CD14-positive monocyte (primary cell): ENCODE data around the gene PLCD1. TPM values are rescaled to one million over a fixed set of nuclear protein-coding genes. Genes with fewer than 3 reads are reported as not detected.

Source experiments
- DNase-seq, 3 donors: peaks; one replicate each; pipeline ENCODE4 v3.0.0-alpha.2; 2011 to 2022
- H2AFZ ChIP-seq: 2 replicates; pipeline ENCODE4 v1.6.0; 2012; ENCODE audit warnings: mild to moderate bottlenecking, low read depth, low read length, inconsistent platforms; ENCODE audit not compliant: insufficient read depth, poor library complexity, severe bottlenecking
- H3K27ac ChIP-seq, 2 donors: 1 replicate in 1 of 2; 2 replicates in 1 of 2; pipeline ENCODE4 v1.5.1; 2012 to 2013; ENCODE audit warnings: low read length in 2 of 2, control low read depth in 1 of 2, inconsistent platforms in 1 of 2, low read depth in 1 of 2, mild to moderate bottlenecking in 1 of 2
- H3K27me3 ChIP-seq, 2 donors: one replicate each; pipeline versions ENCODE4 v1.6.0 to v1.6.1; 2011 to 2013; ENCODE audit warnings: low read length in 2 of 2; ENCODE audit not compliant: control insufficient read depth in 2 of 2, insufficient read depth in 2 of 2
- H3K36me3 ChIP-seq, 2 donors: replicated peaks in 1 of 2; 1 replicate in 1 of 2; 2 replicates in 1 of 2; pipeline versions ENCODE4 v1.5.1 to v1.6.1; 2012 to 2013; ENCODE audit warnings: low read length in 2 of 2, control low read depth in 1 of 2, inconsistent platforms in 1 of 2, mild to moderate bottlenecking in 1 of 2; ENCODE audit not compliant: insufficient read depth in 2 of 2, control insufficient read depth in 1 of 2
- H3K4me1 ChIP-seq, 2 donors: 1 replicate in 1 of 2; 2 replicates in 1 of 2; pipeline versions ENCODE4 v1.5.1 to v1.6.1; 2012 to 2013; ENCODE audit warnings: low read length in 2 of 2, control low read depth in 1 of 2, inconsistent platforms in 1 of 2, mild to moderate bottlenecking in 1 of 2, moderate library complexity in 1 of 2; ENCODE audit not compliant: insufficient read depth in 2 of 2, control insufficient read depth in 1 of 2
- H3K4me2 ChIP-seq: replicated peaks from 2 replicates; pipeline ENCODE3; 2012; ENCODE audit warnings: low read length, moderate library complexity, mild to moderate bottlenecking; ENCODE audit not compliant: poor library complexity, severe bottlenecking; ENCODE audit errors: extremely low read depth
- H3K4me3 ChIP-seq, 3 experiments: fragments of 200-600 bp in 1 of 3; sonication (generic) in 1 of 3; replicated peaks in 1 of 3; 1 replicate in 2 of 3; 2 replicates in 1 of 3; pipeline ENCODE4 v1.5.1; 2011 to 2013; ENCODE audit warnings: low read length in 3 of 3, mild to moderate bottlenecking in 3 of 3, control low read depth in 2 of 3, low read depth in 2 of 3, inconsistent platforms in 1 of 3, moderate library complexity in 1 of 3
- H3K79me2 ChIP-seq: 2 replicates; pipeline ENCODE4 v1.6.0; 2012; ENCODE audit warnings: mild to moderate bottlenecking, control low read depth, inconsistent platforms, low read length, moderate library complexity; ENCODE audit not compliant: insufficient read depth
- H3K9ac ChIP-seq: 2 replicates; pipeline ENCODE4 v1.6.0; 2017; ENCODE audit warnings: low read length, mild to moderate bottlenecking; ENCODE audit not compliant: insufficient read depth, poor library complexity, severe bottlenecking
- H3K9me3 ChIP-seq, 2 donors: replicated peaks in 1 of 2; 1 replicate in 1 of 2; 2 replicates in 1 of 2; pipeline versions ENCODE4 v1.5.1 to v1.6.1; 2012 to 2013; ENCODE audit warnings: low read length in 2 of 2, control low read depth in 1 of 2; ENCODE audit not compliant: control insufficient read depth in 1 of 2, insufficient read depth in 1 of 2
- H4K20me1 ChIP-seq: 2 replicates; pipeline ENCODE4 v1.6.0; 2012; ENCODE audit warnings: mild to moderate bottlenecking, low read length, control low read depth, moderate library complexity; ENCODE audit not compliant: insufficient read depth
- H3K27ac Mint-ChIP-seq, 7 donors: one replicate each; pipeline ENCODE4 v1.8.0; 2020; ENCODE audit warnings: mild to moderate bottlenecking in 7 of 7, mixed read lengths in 7 of 7, moderate library complexity in 6 of 7, inconsistent platforms in 2 of 7
- H3K27me3 Mint-ChIP-seq, 3 donors: one replicate each; pipeline ENCODE4 v1.8.0; 2021 to 2022; ENCODE audit warnings: low read depth in 3 of 3, mild to moderate bottlenecking in 3 of 3, mixed read lengths in 3 of 3, moderate library complexity in 3 of 3, inconsistent platforms in 1 of 3
- H3K36me3 Mint-ChIP-seq, 2 donors: one replicate each; pipeline ENCODE4 v1.8.0; 2020; ENCODE audit warnings: mixed read lengths in 2 of 2, inconsistent platforms in 1 of 2, mild to moderate bottlenecking in 1 of 2
- H3K4me1 Mint-ChIP-seq: one replicate; pipeline ENCODE4 v1.8.0; 2020; ENCODE audit warnings: mild to moderate bottlenecking, mixed read lengths
- H3K4me3 Mint-ChIP-seq, 2 donors: one replicate each; pipeline ENCODE4 v1.8.0; 2020; ENCODE audit warnings: mild to moderate bottlenecking in 2 of 2, mixed read lengths in 2 of 2, moderate library complexity in 1 of 2
- H3K9me3 Mint-ChIP-seq, 7 donors: one replicate each; pipeline ENCODE4 v1.8.0; 2020 to 2022; ENCODE audit warnings: mixed read lengths in 7 of 7, mild to moderate bottlenecking in 6 of 7, moderate library complexity in 6 of 7, inconsistent platforms in 2 of 7
- CTCF ChIP-seq: fragments of 200-600 bp; IDR thresholded peaks from one replicate; pipeline ENCODE4 v1.8.0; 2022; ENCODE audit warnings: antibody characterized with exemption, mild to moderate bottlenecking
- WGBS: methylation state at CpG from one replicate; pipeline ENCODE4 v1.1.5; 2013; ENCODE audit warnings: missing lambda C conversion rate; ENCODE audit not compliant: insufficient coverage; 5-methylcytosine and 5-hydroxymethylcytosine counted together
- intact Hi-C, 2 donors: fragments of 100-400 bp; cut with micrococcal nuclease; formaldehyde crosslinking; loops; one replicate each; pipeline versions ENCODE4 v1.15.0 to v1.15.1; 2023
- polyA plus RNA-seq, 3 donors: library from polyadenylated mRNA; depleted of rRNA in 1 of 3; unstranded in 2 of 3; stranded (reverse) in 1 of 3; fragments of 300-500 nt in 2 of 3; fragments of >200 nt in 1 of 3; fragmentation: Illumina TruSeq in 2 of 3; gene quantifications; 1 replicate in 2 of 3; 2 replicates in 1 of 3; pipeline ENCODE4 v1.2.3, GENCODE V29; 2012 to 2021

PLCD1 gene
- polyA plus RNA-seq, 3 donors, result 4.1 to 6.4 (median 6.0) TPM

GRCh38 chr3:38049358-38050126 lies 20.1 kb upstream of the PLCD1 start:
- H3K9me3 Mint-ChIP-seq, result peaks cover 0 to 10% (median 4%) of the 10 kb centered on the region in 7 donors
- H3K4me3 Mint-ChIP-seq, result no peak overlapping the region
- WGBS, result 100% methylated on average over 1 of the region's 4 CpGs
- no peak for DNase-seq
- no peaks in the 10 kb centered on the region for H3K36me3 ChIP-seq
- H3K9ac ChIP-seq, result no peak overlapping the region
- peaks cover 1 to 7% (median 5%) of the 10 kb centered on the region in 3 donors for H3K27me3 Mint-ChIP-seq
- H3K27me3 ChIP-seq, result no peaks in the 10 kb centered on the region
- H3K36me3 Mint-ChIP-seq, result no peaks in the 10 kb centered on the region
- peaks cover 5% of the 10 kb centered on the region for H3K4me1 Mint-ChIP-seq
- H3K4me1 ChIP-seq, result no peaks in the 10 kb centered on the region
- H3K4me2 ChIP-seq, result no peak overlapping the region
- H3K27ac ChIP-seq, result no peak overlapping the region
- H4K20me1 ChIP-seq, result no peaks in the 10 kb centered on the region
- H3K9me3 ChIP-seq, result no peaks in the 10 kb centered on the region
- H3K4me3 ChIP-seq, result no peak overlapping the region
- no peaks in the 10 kb centered on the region for H3K79me2 ChIP-seq
- no peak for TF ChIP-seq CTCF
- intact Hi-C loops, result no loop called here
- no peak overlapping the region for H2AFZ ChIP-seq
- no peak overlapping the region for H3K27ac Mint-ChIP-seq

- no peak for TF ChIP-seq CTCF
- no peak overlapping the region for H2AFZ ChIP-seq
- no peak for DNase-seq
- no peak overlapping the region for H3K27ac ChIP-seq
- H3K36me3 Mint-ChIP-seq, result no peaks in the 10 kb centered on the region
- peaks cover 12 to 13% of the 10 kb centered on the region in 2 donors for H3K4me1 ChIP-seq
- H3K9ac ChIP-seq, result no peak overlapping the region
- H3K27me3 ChIP-seq, result no peaks in the 10 kb centered on the region
- H3K4me3 ChIP-seq, result no peak overlapping the region
- H3K9me3 ChIP-seq, result no peaks in the 10 kb centered on the region
- peaks cover 1 to 7% (median 5%) of the 10 kb centered on the region in 3 donors for H3K27me3 Mint-ChIP-seq
- no peak overlapping the region for H3K4me2 ChIP-seq
- peaks cover 16% of the 10 kb centered on the region for H3K4me1 Mint-ChIP-seq
- intact Hi-C loops, result no loop called here
- H3K9me3 Mint-ChIP-seq, result peaks cover 0 to 8% (median 0%) of the 10 kb centered on the region in 7 donors
- H3K4me3 Mint-ChIP-seq, result no peak overlapping the region
- no CpG with 5 or more reads among the region's 2 CpGs for WGBS
- H3K79me2 ChIP-seq, result no peaks in the 10 kb centered on the region
- no peaks in the 10 kb centered on the region for H4K20me1 ChIP-seq
- no peaks in the 10 kb centered on the region for H3K36me3 ChIP-seq
- no peak overlapping the region for H3K27ac Mint-ChIP-seq
These were observed 18.5 kb upstream of the PLCD1 start for GRCh38 chr3:38047896-38048295.
